GM21447 (cell line): Measurements from ENCODE around the gene GBP3.
"Not testable (repeated sequence)": the region's sequence is repeated elsewhere in the genome, so short reads cannot be mapped to it uniquely, and the experiment has no call there.

ENCODE experiments used
- ATAC-seq: cut with Tn5 transposase; IDR thresholded peaks from one replicate; pipeline ENCODE4 v1.9.1; 2021; ENCODE audit not compliant: unreplicated experiment

The GBP3 gene

GRCh38 chr1:88980870-88981269, 41.8 kb downstream of the GBP3 start:
- no peak for ATAC-seq

GRCh38 chr1:88979749-88980116, 42.9 kb downstream of the GBP3 start:
- no peak for ATAC-seq

- no peak for ATAC-seq
Observed at GRCh38 chr1:88979054-88979748, 43.5 kb downstream of the GBP3 start.

- no peak for ATAC-seq
Observed at GRCh38 chr1:88976235-88976634, 46.4 kb downstream of the GBP3 start.

- not testable (repeated sequence) for ATAC-seq
Observed at GRCh38 chr1:88974616-88975172, 48.0 kb downstream of the GBP3 start.

- ATAC-seq = no peak
Observed at GRCh38 chr1:88973520-88974137, 49.0 kb downstream of the GBP3 start.

- no peak for ATAC-seq
Observed at GRCh38 chr1:88961647-88962275, 60.9 kb downstream of the GBP3 start.

GRCh38 chr1:88961081-88961480, 61.6 kb downstream of the GBP3 start:
- no peak for ATAC-seq
